Nephron progenitor cell (in vitro differentiated cells): Measurements from ENCODE around the gene PGA5.

ENCODE experiments used
- DNase-seq: peaks from one replicate; pipeline ENCODE4 v3.0.0; 2021
- H3K27ac Mint-ChIP-seq: 2 replicates; pipeline ENCODE4 v1.8.0; 2021; ENCODE audit warnings: mild to moderate bottlenecking, moderate library complexity, mixed read lengths
- H3K27me3 Mint-ChIP-seq: 2 replicates; pipeline ENCODE4 v1.8.0; 2021; ENCODE audit warnings: mild to moderate bottlenecking, low read depth, mixed read lengths; ENCODE audit not compliant: poor library complexity
- H3K36me3 Mint-ChIP-seq: 2 replicates; pipeline ENCODE4 v1.8.0; 2021; ENCODE audit warnings: low read depth, mixed read lengths
- H3K4me1 Mint-ChIP-seq: 2 replicates; pipeline ENCODE4 v1.8.0; 2021; ENCODE audit warnings: mixed read lengths
- H3K4me3 Mint-ChIP-seq: 2 replicates; pipeline ENCODE4 v1.8.0; 2021; ENCODE audit warnings: mild to moderate bottlenecking, moderate library complexity, mixed read lengths
- H3K9me3 Mint-ChIP-seq: 2 replicates; pipeline ENCODE4 v1.8.0; 2021; ENCODE audit warnings: mild to moderate bottlenecking, moderate library complexity, mixed read lengths
- TF ChIP-seq, protein P1 (sequence below): fragments of 200-600 bp; sonication (generic); IDR thresholded peaks from 2 replicates; pipeline ENCODE4 v1.5.0; 2021; ENCODE audit warnings: antibody characterized with exemption

Gene PGA5

DNA sequence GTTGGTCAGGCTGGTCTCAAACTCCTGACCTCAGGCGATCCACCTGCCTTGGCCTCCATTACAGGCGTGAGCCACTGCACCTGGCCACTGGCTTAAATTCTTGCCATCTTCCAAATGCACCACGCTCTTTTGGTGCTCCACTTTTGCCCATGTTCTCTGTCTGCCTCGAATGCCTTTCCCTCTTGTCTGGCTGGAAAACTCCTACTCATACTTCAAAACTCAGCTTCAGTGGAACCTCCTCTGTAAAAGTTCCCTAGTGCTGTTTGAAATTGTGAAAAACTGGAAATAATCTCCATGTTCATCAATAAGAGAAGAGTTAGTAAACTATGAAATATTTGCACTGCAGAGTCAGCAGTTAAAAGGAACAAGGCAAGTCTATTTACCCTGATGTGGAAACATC, 42.6 kb downstream of the PGA5 start:
- peaks cover 84% of the 10 kb centered on the region for H3K36me3 Mint-ChIP-seq
- H3K4me3 Mint-ChIP-seq = no peak overlapping the region
- no peaks in the 10 kb centered on the region for H3K9me3 Mint-ChIP-seq
- DNase-seq = no peak
- peaks cover 33% of the 10 kb centered on the region for H3K4me1 Mint-ChIP-seq
- TF ChIP-seq, protein P1, sequence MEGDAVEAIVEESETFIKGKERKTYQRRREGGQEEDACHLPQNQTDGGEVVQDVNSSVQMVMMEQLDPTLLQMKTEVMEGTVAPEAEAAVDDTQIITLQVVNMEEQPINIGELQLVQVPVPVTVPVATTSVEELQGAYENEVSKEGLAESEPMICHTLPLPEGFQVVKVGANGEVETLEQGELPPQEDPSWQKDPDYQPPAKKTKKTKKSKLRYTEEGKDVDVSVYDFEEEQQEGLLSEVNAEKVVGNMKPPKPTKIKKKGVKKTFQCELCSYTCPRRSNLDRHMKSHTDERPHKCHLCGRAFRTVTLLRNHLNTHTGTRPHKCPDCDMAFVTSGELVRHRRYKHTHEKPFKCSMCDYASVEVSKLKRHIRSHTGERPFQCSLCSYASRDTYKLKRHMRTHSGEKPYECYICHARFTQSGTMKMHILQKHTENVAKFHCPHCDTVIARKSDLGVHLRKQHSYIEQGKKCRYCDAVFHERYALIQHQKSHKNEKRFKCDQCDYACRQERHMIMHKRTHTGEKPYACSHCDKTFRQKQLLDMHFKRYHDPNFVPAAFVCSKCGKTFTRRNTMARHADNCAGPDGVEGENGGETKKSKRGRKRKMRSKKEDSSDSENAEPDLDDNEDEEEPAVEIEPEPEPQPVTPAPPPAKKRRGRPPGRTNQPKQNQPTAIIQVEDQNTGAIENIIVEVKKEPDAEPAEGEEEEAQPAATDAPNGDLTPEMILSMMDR = no peak
- no peak overlapping the region for H3K27ac Mint-ChIP-seq
- peaks cover 14% of the 10 kb centered on the region for H3K27me3 Mint-ChIP-seq

DNA sequence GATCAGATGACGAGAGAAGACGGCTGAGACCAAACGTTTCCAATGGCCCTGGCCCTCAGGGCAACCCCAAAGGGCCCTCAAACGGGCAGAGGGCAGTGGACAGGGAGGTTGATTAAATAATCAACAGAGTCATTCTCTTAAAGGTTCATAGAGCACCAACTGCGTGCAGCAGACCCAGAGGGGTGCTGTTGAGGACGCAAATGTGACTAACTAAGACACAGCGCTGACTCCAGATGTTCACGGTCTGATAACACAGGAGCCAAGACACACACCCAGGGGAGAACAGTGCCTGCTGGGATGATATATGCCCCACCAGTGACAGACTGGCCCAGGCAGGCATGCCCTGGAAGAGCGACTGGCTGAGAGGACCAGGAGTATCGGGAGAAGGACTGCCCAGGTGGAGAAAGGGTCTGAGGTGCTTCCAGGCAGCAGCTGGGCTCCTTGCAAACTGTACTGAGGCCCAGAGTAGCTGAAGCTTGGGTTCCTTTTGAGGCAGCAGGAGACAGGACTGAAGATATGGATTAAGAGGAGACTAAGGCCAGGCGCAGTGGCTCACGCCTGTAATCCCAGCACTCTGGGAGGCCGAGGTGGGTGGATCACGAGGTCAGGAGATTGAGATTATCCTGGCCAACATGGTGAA, 46.5 kb downstream of the PGA5 start:
- Mint-ChIP-seq H3K9me3 (no peaks in the 10 kb centered on the region), H3K27me3 (peaks cover 7% of the 10 kb centered on the region), H3K36me3 (peaks cover 71% of the 10 kb centered on the region), H3K4me1 (peaks cover 25% of the 10 kb centered on the region), H3K27ac (peak overlapping the region; percentile 99), H3K4me3 (peak overlapping the region; percentile 44)
- DNase-seq = no peak
- TF ChIP-seq, protein P1 = no peak

DNA sequence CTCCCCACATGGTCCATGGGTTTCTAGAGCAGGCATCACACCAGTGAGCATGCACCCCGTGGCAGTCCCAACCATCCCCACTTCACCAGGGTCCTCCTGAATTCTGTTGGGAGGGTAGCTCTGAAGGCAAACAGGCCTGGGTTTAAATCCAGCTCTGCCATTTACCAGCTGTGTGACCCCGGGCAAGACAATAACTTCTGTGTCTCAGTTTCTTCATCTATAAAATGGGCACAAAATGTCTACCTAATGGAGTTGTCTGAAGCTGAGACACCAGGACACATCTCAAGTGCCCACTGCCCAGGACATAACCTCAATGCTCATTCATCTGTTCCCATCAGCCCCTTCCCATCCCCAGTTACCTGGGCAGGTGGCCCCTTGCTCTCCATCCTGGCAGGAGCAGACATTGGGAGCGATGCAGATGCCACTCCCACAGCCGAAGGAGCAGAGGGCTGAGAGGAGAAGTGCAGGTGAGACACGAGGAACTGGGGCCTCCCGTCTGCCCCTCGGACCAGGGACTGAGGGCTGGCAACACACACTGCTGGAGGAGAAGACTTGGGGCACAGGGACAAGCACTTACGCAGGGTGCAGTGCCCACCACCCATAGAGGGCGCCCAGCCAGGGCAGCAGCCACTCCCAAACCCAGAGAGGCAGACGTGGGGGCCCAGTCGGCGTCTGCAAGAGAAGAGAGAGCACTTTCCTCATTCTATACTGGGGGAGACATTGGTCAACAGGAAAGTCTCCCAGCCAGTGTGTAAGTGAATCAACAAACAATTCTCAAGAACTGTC, 50.1 kb downstream of the PGA5 start:
- no peak for DNase-seq

DNA sequence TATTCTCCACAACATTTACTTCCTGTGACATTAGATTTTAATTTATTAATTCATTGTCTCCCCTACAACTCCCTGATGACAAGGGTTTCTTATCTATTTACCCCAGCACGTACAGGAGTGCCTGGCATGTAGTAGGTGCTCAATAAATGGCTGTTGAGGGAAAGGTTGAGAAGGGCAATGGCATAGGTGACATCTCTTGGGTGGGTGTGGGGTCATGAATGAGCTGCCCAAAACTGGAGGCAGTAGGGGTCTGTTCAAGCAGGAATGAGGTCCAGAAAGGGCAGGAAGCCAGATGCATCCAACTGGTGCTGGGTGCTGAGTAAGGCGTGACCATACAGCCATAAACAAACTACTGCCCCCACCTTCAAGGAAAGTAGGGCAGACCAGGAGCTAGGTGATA, 51.4 kb downstream of the PGA5 start:
- Mint-ChIP-seq H3K27me3 (no peaks in the 10 kb centered on the region), H3K4me1 (peaks cover 40% of the 10 kb centered on the region), H3K4me3 (peak overlapping the region; percentile 88), H3K27ac (no peak overlapping the region), H3K36me3 (peaks cover 32% of the 10 kb centered on the region), H3K9me3 (no peaks in the 10 kb centered on the region)
- TF ChIP-seq, protein P1 = no peak
- no peak for DNase-seq

More for the DNA sequence above, 50.1 kb downstream of the PGA5 start:
- H3K9me3 Mint-ChIP-seq = no peaks in the 10 kb centered on the region
- H3K27me3 Mint-ChIP-seq = no peaks in the 10 kb centered on the region
- peaks cover 36% of the 10 kb centered on the region for H3K36me3 Mint-ChIP-seq
- H3K27ac Mint-ChIP-seq = no peak overlapping the region
- no peak overlapping the region for H3K4me3 Mint-ChIP-seq
- TF ChIP-seq, protein P1 = no peak
- peaks cover 41% of the 10 kb centered on the region for H3K4me1 Mint-ChIP-seq

DNA sequence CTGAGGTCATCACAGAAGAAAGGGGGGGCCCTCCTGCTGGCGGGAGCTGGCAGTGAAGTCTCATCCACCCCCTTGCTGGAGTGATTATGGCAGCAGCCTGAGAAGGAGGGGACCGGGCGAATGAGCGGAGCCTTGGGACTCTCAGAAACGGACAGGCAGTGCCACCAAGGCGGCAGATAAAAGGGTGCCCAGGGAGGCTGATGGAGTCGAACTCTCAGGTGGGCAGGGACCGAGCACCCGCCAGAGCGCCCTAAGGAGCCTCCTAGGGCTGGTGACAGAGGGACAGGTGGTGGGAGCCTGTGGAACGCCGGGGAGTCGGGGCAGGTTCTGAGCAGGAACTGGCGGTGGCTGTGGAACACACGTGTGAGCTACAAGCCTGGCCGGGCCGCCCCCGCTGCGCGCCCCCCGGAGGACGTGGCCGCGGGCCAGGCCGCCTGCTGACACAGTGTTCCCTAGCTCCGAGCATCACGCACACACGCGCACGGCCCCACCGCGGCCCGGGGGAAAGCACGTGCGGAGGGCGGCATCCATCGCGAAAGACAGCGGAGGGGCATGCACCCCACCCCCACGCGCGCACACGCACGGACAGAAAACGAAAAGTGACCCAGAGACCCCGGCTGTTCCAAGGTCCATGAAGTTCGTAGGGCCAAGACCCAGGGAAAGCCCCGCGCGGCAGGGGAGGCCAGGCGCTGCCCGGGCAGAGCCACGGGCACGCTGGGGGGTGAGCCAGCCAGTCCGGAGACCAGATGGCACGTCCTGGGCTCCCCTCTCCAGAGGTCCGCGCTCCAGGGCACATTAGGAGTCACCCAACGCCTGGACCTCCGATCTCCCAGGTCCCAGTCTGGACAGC, 53.1 kb downstream of the PGA5 start:
- TF ChIP-seq, protein P1 = no peak
- peaks cover 39% of the 10 kb centered on the region for H3K36me3 Mint-ChIP-seq
- peaks cover 45% of the 10 kb centered on the region for H3K4me1 Mint-ChIP-seq
- no peaks in the 10 kb centered on the region for H3K9me3 Mint-ChIP-seq
- no peaks in the 10 kb centered on the region for H3K27me3 Mint-ChIP-seq
- peak overlapping the region; percentile 40 for H3K27ac Mint-ChIP-seq
- peak; percentile 66 for DNase-seq
- peak overlapping the region; percentile 88 for H3K4me3 Mint-ChIP-seq
